ENCODE results near the gene ARHGAP12.

DNA sequence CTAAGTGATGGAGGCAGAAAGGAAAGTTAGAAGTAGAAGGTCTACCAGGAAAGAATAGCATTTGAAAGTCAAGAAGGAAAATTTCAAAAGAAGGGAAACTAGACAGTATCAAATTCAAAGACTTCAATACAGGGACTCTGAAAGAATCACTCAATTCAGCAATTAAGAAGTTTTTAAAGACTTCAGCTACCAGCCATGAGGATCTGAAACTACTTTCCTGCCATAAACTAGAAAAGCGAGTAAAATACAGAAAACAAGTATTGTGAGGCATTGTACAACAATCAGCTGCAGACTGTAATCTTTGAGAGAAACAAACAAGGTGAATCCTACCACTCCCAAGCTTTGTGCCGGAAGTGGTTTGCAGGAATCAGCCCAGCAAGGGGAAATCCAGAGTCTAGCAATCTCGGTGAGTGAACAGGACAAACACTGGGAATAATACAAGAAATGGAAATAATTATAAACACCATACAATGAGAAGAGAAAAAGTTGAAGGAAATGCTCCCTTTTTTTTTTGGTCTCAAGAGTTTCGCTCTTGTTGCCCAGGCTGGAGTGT, 62.4 kb downstream of the ARHGAP12 start:
- TF ChIP-seq, protein P1, sequence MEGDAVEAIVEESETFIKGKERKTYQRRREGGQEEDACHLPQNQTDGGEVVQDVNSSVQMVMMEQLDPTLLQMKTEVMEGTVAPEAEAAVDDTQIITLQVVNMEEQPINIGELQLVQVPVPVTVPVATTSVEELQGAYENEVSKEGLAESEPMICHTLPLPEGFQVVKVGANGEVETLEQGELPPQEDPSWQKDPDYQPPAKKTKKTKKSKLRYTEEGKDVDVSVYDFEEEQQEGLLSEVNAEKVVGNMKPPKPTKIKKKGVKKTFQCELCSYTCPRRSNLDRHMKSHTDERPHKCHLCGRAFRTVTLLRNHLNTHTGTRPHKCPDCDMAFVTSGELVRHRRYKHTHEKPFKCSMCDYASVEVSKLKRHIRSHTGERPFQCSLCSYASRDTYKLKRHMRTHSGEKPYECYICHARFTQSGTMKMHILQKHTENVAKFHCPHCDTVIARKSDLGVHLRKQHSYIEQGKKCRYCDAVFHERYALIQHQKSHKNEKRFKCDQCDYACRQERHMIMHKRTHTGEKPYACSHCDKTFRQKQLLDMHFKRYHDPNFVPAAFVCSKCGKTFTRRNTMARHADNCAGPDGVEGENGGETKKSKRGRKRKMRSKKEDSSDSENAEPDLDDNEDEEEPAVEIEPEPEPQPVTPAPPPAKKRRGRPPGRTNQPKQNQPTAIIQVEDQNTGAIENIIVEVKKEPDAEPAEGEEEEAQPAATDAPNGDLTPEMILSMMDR (IDR thresholded peaks at IDR 0.05): no peak
- TF ChIP-seq EZH2phosphoT487 (IDR thresholded peaks at IDR 0.05) (no peak), EZH2 (IDR thresholded peaks at IDR 0.05) (no peak)

Data from neural progenitor cell (in vitro differentiated cells).